ENCODE data around the gene FSIP1.

FSIP1 gene

DNA sequence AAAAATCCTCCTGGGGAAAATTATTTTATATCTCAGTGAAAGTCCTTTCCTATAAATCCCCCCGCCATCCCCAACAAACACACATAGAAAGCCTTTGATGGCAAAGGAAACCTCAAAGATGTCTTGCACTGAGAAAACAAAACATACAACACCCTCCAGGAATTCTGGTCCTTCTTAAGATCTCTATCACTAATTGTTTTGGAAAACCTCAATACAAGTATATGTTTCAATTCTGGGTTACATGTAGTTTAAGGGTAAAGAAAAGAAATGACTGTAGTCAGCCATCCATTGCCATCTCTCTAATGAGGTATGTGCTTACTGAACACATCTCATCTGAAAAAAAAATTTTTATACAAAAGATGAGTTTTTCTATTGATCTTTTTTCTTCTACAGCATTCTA is 97.3 kb downstream of the FSIP1 start:
- DNase-seq (ENCODE audit: extremely low spot score), result no peak
- ChIA-PET POLR2A (no interaction called here), CTCF (interaction anchor here (0.7 to 2.8 kb wide), 20 partner anchors 8 to 588 kb away, joined by 3 to 53 read pairs (median 6); no protein-coding TSS in a partner anchor)

DNA sequence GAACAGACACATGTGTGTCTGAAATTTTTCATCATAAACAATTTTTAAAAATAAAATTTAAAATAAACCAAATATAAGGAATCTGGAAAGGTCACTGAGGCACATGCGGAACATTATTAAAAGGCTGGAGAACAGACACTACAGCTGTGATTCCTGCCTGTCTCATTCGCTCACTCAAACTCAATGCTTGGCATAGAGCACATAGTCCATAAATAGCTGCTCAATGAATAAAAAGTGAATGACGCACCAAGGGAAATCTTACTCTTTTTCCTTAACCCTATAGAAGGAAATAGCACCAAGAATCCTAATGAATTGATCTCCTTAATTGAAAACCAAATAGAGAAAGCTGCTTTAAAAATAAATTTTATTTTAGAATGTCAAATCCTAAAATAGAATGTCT is 98.4 kb downstream of the FSIP1 start:
- TF ChIP-seq, protein P1, sequence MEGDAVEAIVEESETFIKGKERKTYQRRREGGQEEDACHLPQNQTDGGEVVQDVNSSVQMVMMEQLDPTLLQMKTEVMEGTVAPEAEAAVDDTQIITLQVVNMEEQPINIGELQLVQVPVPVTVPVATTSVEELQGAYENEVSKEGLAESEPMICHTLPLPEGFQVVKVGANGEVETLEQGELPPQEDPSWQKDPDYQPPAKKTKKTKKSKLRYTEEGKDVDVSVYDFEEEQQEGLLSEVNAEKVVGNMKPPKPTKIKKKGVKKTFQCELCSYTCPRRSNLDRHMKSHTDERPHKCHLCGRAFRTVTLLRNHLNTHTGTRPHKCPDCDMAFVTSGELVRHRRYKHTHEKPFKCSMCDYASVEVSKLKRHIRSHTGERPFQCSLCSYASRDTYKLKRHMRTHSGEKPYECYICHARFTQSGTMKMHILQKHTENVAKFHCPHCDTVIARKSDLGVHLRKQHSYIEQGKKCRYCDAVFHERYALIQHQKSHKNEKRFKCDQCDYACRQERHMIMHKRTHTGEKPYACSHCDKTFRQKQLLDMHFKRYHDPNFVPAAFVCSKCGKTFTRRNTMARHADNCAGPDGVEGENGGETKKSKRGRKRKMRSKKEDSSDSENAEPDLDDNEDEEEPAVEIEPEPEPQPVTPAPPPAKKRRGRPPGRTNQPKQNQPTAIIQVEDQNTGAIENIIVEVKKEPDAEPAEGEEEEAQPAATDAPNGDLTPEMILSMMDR (IDR thresholded peaks at IDR 0.05; ENCODE audit: control extremely low read depth, extremely low read depth, low read depth, missing control alignments), result no peak
- CTCF ChIA-PET, result interaction anchor here (0.8 to 1.5 kb wide), 5 partner anchors 11 to 72 kb away, joined by 3 to 7 read pairs (median 4); no protein-coding TSS in a partner anchor
- no peak for DNase-seq (ENCODE audit: extremely low spot score)
- POLR2A ChIA-PET, result no interaction called here

More for the DNA sequence above, 97.3 kb downstream of the FSIP1 start:
- TF ChIP-seq, protein P1 (IDR thresholded peaks at IDR 0.05; ENCODE audit: control extremely low read depth, extremely low read depth, low read depth, missing control alignments), result no peak

DNA sequence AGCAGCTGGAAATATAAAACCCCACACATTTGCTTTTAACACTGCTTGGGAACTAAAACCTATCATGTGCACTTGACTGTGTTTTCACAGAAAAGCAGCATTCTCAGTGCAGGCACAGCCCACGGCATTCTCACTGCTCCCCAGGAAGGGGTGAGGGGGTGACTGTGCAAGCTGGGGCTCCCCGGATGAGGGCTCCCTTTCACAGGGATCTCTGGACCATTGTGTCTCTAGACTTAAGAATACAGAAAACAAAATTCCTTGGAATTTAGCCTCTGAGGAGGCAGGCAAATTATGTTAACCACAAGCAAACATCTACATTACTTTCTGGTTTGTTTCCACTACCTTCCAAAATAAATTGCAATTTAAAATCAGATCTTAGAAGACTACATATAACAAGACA is 100.3 kb downstream of the FSIP1 start:
- CTCF ChIA-PET, result interaction anchor here (0.8 to 1.1 kb wide), 2 partner anchors 52 to 75 kb away, joined by 3 to 4 read pairs; no protein-coding TSS in a partner anchor
- POLR2A ChIA-PET, result no interaction called here
- TF ChIP-seq, protein P1 (IDR thresholded peaks at IDR 0.05; ENCODE audit: control extremely low read depth, extremely low read depth, low read depth, missing control alignments), result no peak
- no peak for DNase-seq (ENCODE audit: extremely low spot score)

DNA sequence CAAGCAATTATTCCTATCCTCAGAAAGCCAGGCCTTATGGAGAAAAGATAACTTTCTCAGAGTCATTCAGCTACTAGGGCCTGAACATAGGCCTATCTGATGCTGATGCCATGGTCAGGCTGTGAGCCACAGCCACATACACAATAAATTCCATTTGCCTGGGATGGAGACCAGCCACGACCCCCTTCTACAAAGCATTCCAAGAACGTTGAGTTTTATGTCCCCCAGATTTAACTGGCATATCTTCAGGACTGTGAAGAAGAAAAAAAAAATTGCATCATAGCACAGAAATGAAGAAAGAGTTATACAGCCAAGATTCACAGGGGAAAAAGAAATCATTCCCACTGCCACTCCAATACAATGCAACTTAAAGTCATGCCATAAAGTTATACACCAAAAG is 101.8 kb downstream of the FSIP1 start:
- DNase-seq (ENCODE audit: extremely low spot score), result no peak
- POLR2A ChIA-PET, result no interaction called here
- CTCF ChIA-PET, result no interaction called here
- TF ChIP-seq, protein P1 (IDR thresholded peaks at IDR 0.05; ENCODE audit: control extremely low read depth, extremely low read depth, low read depth, missing control alignments), result no peak

DNA sequence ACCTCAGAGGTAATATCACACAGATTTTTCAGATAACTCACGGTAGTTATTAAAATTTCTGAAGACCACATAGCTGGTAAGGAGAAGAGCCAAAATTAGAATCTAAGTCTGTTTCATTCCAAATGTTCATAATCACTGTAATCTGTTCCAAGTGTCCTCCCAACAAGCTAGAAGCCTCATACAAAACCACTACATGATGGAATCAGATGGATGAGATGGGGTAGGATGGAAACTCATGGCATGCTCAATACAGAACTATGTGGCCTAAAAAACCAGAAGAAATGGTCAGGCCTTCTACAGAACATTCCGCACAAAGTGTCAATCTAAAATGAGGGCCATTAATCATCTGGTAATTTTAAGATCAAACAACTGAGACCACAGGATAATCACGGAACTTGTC is 110.0 kb downstream of the FSIP1 start:
- DNase-seq (ENCODE audit: extremely low spot score), result no peak
- ChIA-PET POLR2A (no interaction called here), CTCF (no interaction called here)
- TF ChIP-seq, protein P1 (IDR thresholded peaks at IDR 0.05; ENCODE audit: control extremely low read depth, extremely low read depth, low read depth, missing control alignments), result no peak

DNA sequence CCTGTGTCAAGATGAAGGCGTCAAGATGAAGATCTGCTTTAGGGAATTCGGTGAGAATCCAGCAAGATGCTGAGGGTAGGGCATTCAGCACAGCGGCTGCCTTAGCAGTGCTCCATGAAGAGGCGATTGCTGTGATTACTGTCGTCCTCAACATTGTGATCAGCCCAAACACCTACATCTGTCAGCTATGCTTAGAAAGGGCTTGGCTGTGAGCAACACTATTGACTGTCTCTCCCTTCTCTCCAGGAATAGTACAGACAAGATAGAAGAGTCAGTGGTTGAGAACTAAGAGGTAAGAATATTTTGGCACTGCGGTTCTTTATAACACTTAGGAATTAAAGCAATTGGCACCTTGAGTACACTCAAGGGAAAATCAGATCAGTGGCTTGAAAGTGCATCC is 110.5 kb downstream of the FSIP1 start:
- DNase-seq (ENCODE audit: extremely low spot score), result no peak
- TF ChIP-seq, protein P1 (IDR thresholded peaks at IDR 0.05; ENCODE audit: control extremely low read depth, extremely low read depth, low read depth, missing control alignments), result no peak
- POLR2A ChIA-PET, result no interaction called here
- CTCF ChIA-PET, result no interaction called here

DNA sequence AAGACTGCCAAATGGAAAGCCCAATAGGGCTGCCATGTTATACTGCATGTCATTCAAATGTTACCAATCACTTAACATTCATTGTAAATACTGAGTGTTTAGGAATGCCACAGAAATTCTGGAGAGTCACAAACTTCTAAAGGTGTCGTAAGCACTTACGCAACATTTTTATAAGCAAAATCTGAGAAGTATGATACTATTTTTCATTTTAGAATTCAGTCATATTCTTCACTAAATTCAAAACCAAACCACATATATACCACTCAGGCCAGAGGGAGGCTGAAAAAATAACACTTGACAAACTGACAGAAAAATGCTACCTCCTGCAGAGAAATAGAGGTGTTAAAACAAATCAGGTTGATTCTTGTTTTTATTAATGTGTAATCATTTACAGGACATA is 112.0 kb downstream of the FSIP1 start:
- CTCF ChIA-PET, result no interaction called here
- DNase-seq (ENCODE audit: extremely low spot score), result no peak
- POLR2A ChIA-PET, result no interaction called here
- TF ChIP-seq, protein P1 (IDR thresholded peaks at IDR 0.05; ENCODE audit: control extremely low read depth, extremely low read depth, low read depth, missing control alignments), result no peak
